Measurements from ENCODE around the gene IWS1. TPM values are rescaled to one million over a fixed set of nuclear protein-coding genes. Genes with fewer than 3 reads are reported as not detected.

Gene IWS1
- total and polyA plus RNA-seq, 9 of the 15 experiments (the other 6 are each of a cell fraction or from before 2014, with no cell fraction given) = 20.8 to 67.2 (median 46.6) TPM

GRCh38 chr2:127526132-127527000 is at the start of gene IWS1 (continued):
- TF ChIP-seq, protein P1, sequence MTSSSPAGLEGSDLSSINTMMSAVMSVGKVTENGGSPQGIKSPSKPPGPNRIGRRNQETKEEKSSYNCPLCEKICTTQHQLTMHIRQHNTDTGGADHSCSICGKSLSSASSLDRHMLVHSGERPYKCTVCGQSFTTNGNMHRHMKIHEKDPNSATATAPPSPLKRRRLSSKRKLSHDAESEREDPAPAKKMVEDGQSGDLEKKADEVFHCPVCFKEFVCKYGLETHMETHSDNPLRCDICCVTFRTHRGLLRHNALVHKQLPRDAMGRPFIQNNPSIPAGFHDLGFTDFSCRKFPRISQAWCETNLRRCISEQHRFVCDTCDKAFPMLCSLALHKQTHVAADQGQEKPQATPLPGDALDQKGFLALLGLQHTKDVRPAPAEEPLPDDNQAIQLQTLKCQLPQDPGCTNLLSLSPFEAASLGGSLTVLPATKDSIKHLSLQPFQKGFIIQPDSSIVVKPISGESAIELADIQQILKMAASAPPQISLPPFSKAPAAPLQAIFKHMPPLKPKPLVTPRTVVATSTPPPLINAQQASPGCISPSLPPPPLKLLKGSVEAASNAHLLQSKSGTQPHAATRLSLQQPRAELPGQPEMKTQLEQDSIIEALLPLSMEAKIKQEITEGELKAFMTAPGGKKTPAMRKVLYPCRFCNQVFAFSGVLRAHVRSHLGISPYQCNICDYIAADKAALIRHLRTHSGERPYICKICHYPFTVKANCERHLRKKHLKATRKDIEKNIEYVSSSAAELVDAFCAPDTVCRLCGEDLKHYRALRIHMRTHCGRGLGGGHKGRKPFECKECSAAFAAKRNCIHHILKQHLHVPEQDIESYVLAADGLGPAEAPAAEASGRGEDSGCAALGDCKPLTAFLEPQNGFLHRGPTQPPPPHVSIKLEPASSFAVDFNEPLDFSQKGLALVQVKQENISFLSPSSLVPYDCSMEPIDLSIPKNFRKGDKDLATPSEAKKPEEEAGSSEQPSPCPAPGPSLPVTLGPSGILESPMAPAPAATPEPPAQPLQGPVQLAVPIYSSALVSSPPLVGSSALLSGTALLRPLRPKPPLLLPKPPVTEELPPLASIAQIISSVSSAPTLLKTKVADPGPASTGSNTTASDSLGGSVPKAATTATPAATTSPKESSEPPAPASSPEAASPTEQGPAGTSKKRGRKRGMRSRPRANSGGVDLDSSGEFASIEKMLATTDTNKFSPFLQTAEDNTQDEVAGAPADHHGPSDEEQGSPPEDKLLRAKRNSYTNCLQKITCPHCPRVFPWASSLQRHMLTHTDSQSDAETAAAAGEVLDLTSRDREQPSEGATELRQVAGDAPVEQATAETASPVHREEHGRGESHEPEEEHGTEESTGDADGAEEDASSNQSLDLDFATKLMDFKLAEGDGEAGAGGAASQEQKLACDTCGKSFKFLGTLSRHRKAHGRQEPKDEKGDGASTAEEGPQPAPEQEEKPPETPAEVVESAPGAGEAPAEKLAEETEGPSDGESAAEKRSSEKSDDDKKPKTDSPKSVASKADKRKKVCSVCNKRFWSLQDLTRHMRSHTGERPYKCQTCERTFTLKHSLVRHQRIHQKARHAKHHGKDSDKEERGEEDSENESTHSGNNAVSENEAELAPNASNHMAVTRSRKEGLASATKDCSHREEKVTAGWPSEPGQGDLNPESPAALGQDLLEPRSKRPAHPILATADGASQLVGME (CRISPR knock-in tag; IDR thresholded peaks at IDR 0.05) = no peak
- TF ChIP-seq MCM3 (IDR thresholded peaks at IDR 0.05) (no peak), MLLT1 (IDR thresholded peaks at IDR 0.05) (no peak), ZNF384 (IDR thresholded peaks at IDR 0.05; ENCODE audit: low read depth, low read length) (no peak), ZNF57 (CRISPR knock-in tag; IDR thresholded peaks at IDR 0.05) (no peak), CBX8 (IDR thresholded peaks at IDR 0.05; ENCODE audit: borderline replicate concordance, extremely low read depth, low read depth, low read length, poor library complexity, severe bottlenecking) (no peak), ZHX1 (conservative IDR thresholded peaks at IDR 0.05; ENCODE audit: low read length) (no peak), MEF2A (IDR thresholded peaks at IDR 0.05; ENCODE audit: control insufficient read depth, low read depth, low read length) (no peak), ARID4B (CRISPR knock-in tag; IDR thresholded peaks at IDR 0.05) (no peak), LEF1 (IDR thresholded peaks at IDR 0.05) (no peak)
